Adrenal gland (tissue), 5 donors: ENCODE data around the gene NAV2.

ENCODE experiments used
- CTCF ChIP-seq, 6 experiments: fragments of 450-650 bp in 4 of 6; fragments of 200-600 bp in 2 of 6; sonication (generic) in 1 of 6; IDR thresholded peaks; 1 replicate in 5 of 6; 2 replicates in 1 of 6; pipeline versions ENCODE4 v1.5.1 to v1.8.0; 2016 to 2021; ENCODE audit warnings: antibody characterized with exemption in 6 of 6, mild to moderate bottlenecking in 2 of 6, moderate library complexity in 1 of 6
- POLR2A ChIP-seq, 2 donors: fragments of 450-650 bp; IDR thresholded peaks; one replicate each; pipeline ENCODE4 v1.6.1; 2017; ENCODE audit warnings: antibody characterized with exemption in 2 of 2, mild to moderate bottlenecking in 2 of 2, moderate library complexity in 1 of 2
- donor health status: DM: no; HTN: no; CAD: no.

- TF ChIP-seq CTCF (IDR thresholded peaks at IDR 0.05) (no peak), POLR2A (IDR thresholded peaks at IDR 0.05) (no peak)
Measured at GRCh38 chr11:20048707-20049106, 336.1 kb downstream of the NAV2 start.
